Breast epithelium (tissue), 4 donors: Measurements from ENCODE around the gene DCBLD1. TPM values are rescaled to one million over a fixed set of nuclear protein-coding genes. Genes with fewer than 3 reads are reported as not detected.

Source experiments
- DNase-seq, 2 donors: peaks; one replicate each; pipeline ENCODE4 v3.0.0-alpha.2; 2019; ENCODE audit warnings: low spot score in 2 of 2
- H3K27ac ChIP-seq, 2 donors: fragments of 200-600 bp; sonication (generic) in 1 of 2; one replicate each; pipeline ENCODE4 v1.5.1; 2016 to 2019; ENCODE audit warnings: mild to moderate bottlenecking in 1 of 2
- H3K27me3 ChIP-seq, 2 donors: fragments of 200-600 bp; sonication (generic) in 1 of 2; one replicate each; pipeline versions ENCODE4 v1.5.1 to v1.6.0; 2017 to 2019; ENCODE audit warnings: control low read depth in 1 of 2, mild to moderate bottlenecking in 1 of 2
- H3K36me3 ChIP-seq: fragments of 200-600 bp; one replicate; pipeline ENCODE4 v1.5.1; 2019
- H3K4me1 ChIP-seq, 2 donors: fragments of 200-600 bp; sonication (generic); one replicate each; pipeline ENCODE4 v1.5.1; 2016 to 2019; ENCODE audit warnings: control low read depth in 1 of 2
- H3K4me3 ChIP-seq, 3 donors: fragments of 200-600 bp; sonication (generic); 1 replicate in 2 of 3; 2 replicates in 1 of 3; pipeline ENCODE4 v1.5.1; 2016 to 2019; ENCODE audit warnings: mild to moderate bottlenecking in 3 of 3, moderate library complexity in 2 of 3
- H3K9me3 ChIP-seq, 2 donors: fragments of 200-600 bp; sonication (generic) in 1 of 2; one replicate each; pipeline ENCODE4 v1.5.1; 2016 to 2019; ENCODE audit warnings: control low read depth in 1 of 2
- CTCF ChIP-seq, 3 donors: fragments of 450-650 bp; IDR thresholded peaks; one replicate each; pipeline ENCODE4 v1.5.1; 2016 to 2017; ENCODE audit warnings: antibody characterized with exemption in 3 of 3, mild to moderate bottlenecking in 3 of 3, moderate library complexity in 3 of 3
- POLR2A ChIP-seq: fragments of 450-650 bp; IDR thresholded peaks from one replicate; pipeline ENCODE4 v1.6.1; 2016; ENCODE audit warnings: antibody characterized with exemption, mild to moderate bottlenecking, moderate library complexity
- POLR2AphosphoS5 ChIP-seq, 3 donors: sonication (generic); formaldehyde crosslinking; IDR thresholded peaks; one replicate each; pipeline ENCODE4 v1.6.1; 2017; ENCODE audit warnings: antibody characterized with exemption in 3 of 3
- intact Hi-C: fragments of 100-400 bp; cut with DNase I; formaldehyde crosslinking; loops from one replicate; pipeline ENCODE4 v1.15.1; 2023; ENCODE audit warnings: low total_unique reads
- total RNA-seq, 3 donors: library from RNA; depleted of rRNA; stranded (reverse); fragments of >200 nt; gene quantifications; one replicate each; pipeline ENCODE4 v1.1.0, GENCODE V29; 2016

Gene DCBLD1
- total RNA-seq, 3 donors from 2014 or later: 10.4 to 16.0 (median 11.8) TPM

GRCh38 chr6:117550078-117550600 lies 67.7 kb downstream of the DCBLD1 start:
- no peak for DNase-seq
- no peak for TF ChIP-seq POLR2AphosphoS5 (IDR thresholded peaks at IDR 0.05)
- TF ChIP-seq POLR2A: no peak
- H3K27me3 ChIP-seq: no peaks in the 10 kb centered on the region
- H3K36me3 ChIP-seq: no peaks in the 10 kb centered on the region
- intact Hi-C loops: loop anchor here (10.0 kb wide), 1 partner anchor 195 kb away; no protein-coding TSS in a partner anchor
- H3K9me3 ChIP-seq: no peaks in the 10 kb centered on the region
- no peak overlapping the region for H3K27ac ChIP-seq
- no peak overlapping the region for H3K4me3 ChIP-seq
- H3K4me1 ChIP-seq: no peaks in the 10 kb centered on the region

- intact Hi-C loops: loop anchor here (10.0 kb wide), 1 partner anchor 196 kb away; no protein-coding TSS in a partner anchor
- no peak overlapping the region for H3K4me3 ChIP-seq
- TF ChIP-seq POLR2A: no peak
- no peak for TF ChIP-seq POLR2AphosphoS5 (IDR thresholded peaks at IDR 0.05)
- TF ChIP-seq CTCF (IDR thresholded peaks at IDR 0.05): no peak
Observed at GRCh38 chr6:117550618-117551242, 68.3 kb downstream of the DCBLD1 start.

GRCh38 chr6:117552618-117553017 lies 70.1 kb downstream of the DCBLD1 start:
- Histone ChIP-seq H3K9me3 (no peaks in the 10 kb centered on the region), H3K36me3 (no peaks in the 10 kb centered on the region), H3K4me1 (no peaks in the 10 kb centered on the region), H3K4me3 (no peak overlapping the region), H3K27me3 (no peaks in the 10 kb centered on the region), H3K27ac (no peak overlapping the region)
- no peak for DNase-seq
- intact Hi-C loops: loop anchor here (10.0 kb wide), 1 partner anchor 198 kb away; no protein-coding TSS in a partner anchor
- TF ChIP-seq CTCF (IDR thresholded peaks at IDR 0.05): no peak
- no peak for TF ChIP-seq POLR2A
- TF ChIP-seq POLR2AphosphoS5 (IDR thresholded peaks at IDR 0.05): no peak

More at GRCh38 chr6:117550618-117551242, 68.3 kb downstream of the DCBLD1 start:
- H3K9me3 ChIP-seq: no peaks in the 10 kb centered on the region
- no peak for DNase-seq
- no peaks in the 10 kb centered on the region for H3K36me3 ChIP-seq
- H3K27ac ChIP-seq: no peak overlapping the region
- H3K27me3 ChIP-seq: no peaks in the 10 kb centered on the region
- H3K4me1 ChIP-seq: no peaks in the 10 kb centered on the region

GRCh38 chr6:117553142-117553541 lies 70.7 kb downstream of the DCBLD1 start:
- DNase-seq: no peak

GRCh38 chr6:117555262-117555849 lies 72.9 kb downstream of the DCBLD1 start:
- H3K27ac ChIP-seq: no peak overlapping the region
- no peak for DNase-seq
- intact Hi-C loops: loop anchor here (10.0 kb wide), 1 partner anchor 201 kb away; no protein-coding TSS in a partner anchor
- no peaks in the 10 kb centered on the region for H3K9me3 ChIP-seq
- H3K4me1 ChIP-seq: no peaks in the 10 kb centered on the region
- no peaks in the 10 kb centered on the region for H3K36me3 ChIP-seq
- no peaks in the 10 kb centered on the region for H3K27me3 ChIP-seq
- no peak overlapping the region for H3K4me3 ChIP-seq
- TF ChIP-seq POLR2AphosphoS5 (IDR thresholded peaks at IDR 0.05) (no peak), POLR2A (no peak), CTCF (IDR thresholded peaks at IDR 0.05) (no peak)

More at GRCh38 chr6:117553142-117553541, 70.7 kb downstream of the DCBLD1 start:
- Histone ChIP-seq H3K9me3 (no peaks in the 10 kb centered on the region), H3K27ac (no peak overlapping the region), H3K27me3 (no peaks in the 10 kb centered on the region), H3K4me3 (no peak overlapping the region), H3K4me1 (no peaks in the 10 kb centered on the region), H3K36me3 (no peaks in the 10 kb centered on the region)
- no peak for TF ChIP-seq POLR2AphosphoS5 (IDR thresholded peaks at IDR 0.05)
- no peak for TF ChIP-seq CTCF (IDR thresholded peaks at IDR 0.05)
- TF ChIP-seq POLR2A: no peak
- intact Hi-C loops: loop anchor here (10.0 kb wide), 1 partner anchor 198 kb away; no protein-coding TSS in a partner anchor
